Measurements from ENCODE around the gene UBXN1. TPM values are rescaled to one million over a fixed set of nuclear protein-coding genes. Genes with fewer than 3 reads are reported as not detected.

UBXN1 gene, protein sequence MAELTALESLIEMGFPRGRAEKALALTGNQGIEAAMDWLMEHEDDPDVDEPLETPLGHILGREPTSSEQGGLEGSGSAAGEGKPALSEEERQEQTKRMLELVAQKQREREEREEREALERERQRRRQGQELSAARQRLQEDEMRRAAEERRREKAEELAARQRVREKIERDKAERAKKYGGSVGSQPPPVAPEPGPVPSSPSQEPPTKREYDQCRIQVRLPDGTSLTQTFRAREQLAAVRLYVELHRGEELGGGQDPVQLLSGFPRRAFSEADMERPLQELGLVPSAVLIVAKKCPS
- 108 to 131 TPM (median 123 TPM) in 5 replicates for total RNA-seq (2022; extraction: Qiagen RNA extraction; ENCODE audit: low read depth)

DNA sequence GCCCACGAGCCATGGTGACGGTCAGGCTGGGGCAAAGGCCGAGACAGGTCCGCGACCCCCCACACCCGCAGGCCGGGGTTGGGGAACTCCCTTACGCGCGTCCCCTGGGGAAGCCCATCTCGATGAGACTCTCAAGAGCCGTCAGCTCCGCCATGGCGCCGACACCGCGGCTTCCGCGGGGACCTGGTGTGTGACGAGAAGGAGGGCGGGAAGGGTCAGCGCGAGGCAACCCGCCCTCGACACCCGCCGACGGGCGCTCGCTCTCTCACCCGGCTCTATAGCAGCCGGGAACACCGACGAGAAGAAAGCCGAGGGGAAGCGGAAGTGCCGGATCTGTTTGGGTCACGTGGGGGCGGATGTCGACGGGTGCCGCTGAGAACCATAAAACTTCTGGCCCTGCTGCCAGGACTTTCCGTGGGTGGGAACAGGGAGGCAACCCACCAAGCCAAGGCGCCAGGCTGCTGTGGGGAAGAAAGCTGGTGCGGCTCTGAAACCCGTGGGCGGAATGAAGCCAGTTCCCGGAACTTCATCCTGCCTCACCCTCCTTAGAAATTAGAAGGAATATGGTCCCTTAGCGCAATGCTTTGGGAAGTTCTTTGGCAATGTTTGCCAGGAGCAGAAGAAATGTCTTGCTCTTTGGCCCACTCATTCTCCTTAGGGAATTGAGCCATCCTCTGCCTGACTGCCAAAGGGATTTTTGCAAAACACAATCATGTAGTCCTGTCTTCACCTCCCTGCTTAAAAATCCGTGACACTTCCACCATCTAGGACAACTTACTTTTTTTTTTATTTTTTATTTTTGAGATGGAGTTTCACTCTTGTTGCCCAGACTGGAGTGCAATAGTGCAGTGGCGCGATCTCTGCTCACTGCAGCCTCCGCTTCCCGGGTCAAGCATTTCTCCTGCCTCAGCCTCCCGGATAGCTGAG lies at the start of gene UBXN1:
UBXN1 (minus strand) TSS at position 304 of the 927 bp plus-strand sequence; CDS start at position 154, 150 bp downstream.

DNA sequence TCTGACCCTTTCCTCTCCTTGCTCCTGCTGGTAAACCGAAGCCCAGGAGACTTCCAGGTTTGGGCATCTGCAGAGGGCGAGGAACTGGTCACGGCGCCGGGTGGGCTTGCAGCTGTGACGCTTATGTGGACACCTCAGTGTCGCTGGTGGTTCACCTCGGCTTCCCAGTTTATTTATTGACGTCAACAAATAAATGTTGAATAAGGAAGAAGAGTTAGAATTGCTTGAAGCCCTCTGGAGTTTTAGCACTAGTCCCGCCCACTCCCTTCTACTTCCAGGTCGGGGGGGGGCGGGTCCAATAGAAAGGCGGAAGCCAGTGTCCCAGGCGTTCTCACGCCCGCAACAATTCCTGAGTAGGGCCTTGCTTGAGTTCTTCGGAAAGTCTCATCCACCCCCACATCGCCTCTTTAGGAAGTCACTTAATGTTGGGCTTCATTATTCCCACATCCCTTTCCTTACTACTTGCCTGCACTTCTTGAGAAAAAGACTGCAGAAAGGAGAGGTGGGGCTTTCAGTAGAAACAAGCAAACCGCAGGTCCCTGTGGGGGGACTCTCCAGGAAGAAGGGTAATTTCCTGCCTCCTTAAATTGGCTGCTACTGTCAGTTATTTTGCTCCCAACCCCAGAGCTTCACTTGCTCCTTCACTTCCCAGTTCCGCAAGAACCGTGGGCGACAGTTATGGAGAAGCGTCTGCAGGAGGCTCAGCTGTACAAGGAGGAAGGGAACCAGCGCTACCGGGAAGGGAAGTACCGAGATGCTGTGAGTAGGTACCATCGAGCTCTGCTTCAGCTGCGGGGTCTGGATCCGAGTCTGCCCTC lies 49.5 kb upstream of the UBXN1 start, which contains the start of gene TTC9C:
TTC9C (plus strand) TSS at position 316 of the 818 bp plus-strand sequence; CDS start at position 679, 363 bp downstream.

DNA sequence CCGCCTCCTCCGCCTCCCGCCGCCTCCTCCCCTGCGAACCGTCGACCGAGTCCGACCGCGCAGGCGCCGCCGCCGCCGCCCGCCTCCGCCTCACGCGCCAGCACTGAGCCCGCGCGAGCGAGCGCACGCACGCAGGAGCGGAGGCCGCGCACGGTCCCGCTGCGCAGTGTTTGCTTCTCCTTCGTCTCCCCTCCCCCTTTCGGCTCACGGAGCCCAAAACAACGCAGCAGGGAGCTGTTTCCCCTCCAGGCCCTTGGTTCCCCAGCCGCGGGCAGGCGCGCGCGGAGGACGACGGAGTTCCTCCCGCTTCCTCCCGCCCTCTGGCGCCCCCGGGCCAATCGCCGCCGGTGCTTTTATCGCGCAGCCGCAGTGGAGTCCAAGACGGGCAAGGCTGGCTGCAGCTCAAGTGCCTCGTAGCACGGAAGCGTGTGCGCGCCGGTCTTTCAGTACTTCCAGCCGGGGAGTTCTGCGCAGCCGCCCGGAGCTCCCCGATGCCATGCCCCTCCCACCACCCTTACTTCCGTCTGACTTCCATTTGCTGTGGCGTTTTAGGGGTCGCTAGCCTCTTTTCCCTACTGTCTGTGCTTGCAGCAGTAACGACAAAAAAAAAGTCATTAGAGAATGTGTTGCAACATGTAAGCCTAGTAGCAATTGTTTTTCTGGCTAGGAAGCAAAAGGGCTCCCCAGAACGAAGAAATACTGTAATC lies 48.4 kb upstream of the UBXN1 start, which contains the start of gene HNRNPUL2:
HNRNPUL2 (minus strand) TSS at position 293 of the 707 bp plus-strand sequence. CDS start 301 bp downstream, outside the sequence.

DNA sequence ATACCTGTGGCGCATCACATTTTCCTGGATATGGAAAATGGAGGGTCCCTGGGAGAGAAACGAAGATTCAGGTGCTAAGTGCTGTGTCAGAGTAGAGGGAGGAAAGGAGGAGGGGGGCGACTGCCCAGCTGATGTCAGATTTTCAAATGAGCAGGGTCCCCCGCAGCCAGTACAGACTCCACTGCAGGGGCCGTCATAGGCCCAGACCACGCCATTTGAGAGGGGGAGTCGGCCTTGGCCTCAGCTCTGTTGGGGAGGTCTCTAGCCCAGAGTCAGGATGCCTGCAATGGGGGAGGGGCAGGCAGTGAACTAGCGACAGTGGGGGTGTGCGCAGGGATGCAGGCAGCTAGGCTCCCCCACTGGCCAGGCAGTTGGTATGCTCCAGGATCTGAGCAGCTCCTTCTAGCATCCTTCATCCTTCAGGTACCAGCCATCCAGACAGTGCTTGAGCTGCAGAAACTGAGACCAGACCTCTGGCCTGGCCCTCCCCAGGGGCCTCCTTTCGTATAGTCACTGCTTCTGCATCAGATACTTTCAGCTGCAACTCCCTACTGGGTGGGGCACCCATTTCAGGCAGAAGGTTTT lies 28.5 kb upstream of the UBXN1 start, which contains the start of the genes BSCL2 and GNG3:
BSCL2 (minus strand) TSS at position 148 of the 585 bp plus-strand sequence. CDS start 229 bp downstream, outside the sequence.
GNG3 (plus strand) TSS at position 400 of the 585 bp plus-strand sequence. CDS start 620 bp downstream, outside the sequence.

DNA sequence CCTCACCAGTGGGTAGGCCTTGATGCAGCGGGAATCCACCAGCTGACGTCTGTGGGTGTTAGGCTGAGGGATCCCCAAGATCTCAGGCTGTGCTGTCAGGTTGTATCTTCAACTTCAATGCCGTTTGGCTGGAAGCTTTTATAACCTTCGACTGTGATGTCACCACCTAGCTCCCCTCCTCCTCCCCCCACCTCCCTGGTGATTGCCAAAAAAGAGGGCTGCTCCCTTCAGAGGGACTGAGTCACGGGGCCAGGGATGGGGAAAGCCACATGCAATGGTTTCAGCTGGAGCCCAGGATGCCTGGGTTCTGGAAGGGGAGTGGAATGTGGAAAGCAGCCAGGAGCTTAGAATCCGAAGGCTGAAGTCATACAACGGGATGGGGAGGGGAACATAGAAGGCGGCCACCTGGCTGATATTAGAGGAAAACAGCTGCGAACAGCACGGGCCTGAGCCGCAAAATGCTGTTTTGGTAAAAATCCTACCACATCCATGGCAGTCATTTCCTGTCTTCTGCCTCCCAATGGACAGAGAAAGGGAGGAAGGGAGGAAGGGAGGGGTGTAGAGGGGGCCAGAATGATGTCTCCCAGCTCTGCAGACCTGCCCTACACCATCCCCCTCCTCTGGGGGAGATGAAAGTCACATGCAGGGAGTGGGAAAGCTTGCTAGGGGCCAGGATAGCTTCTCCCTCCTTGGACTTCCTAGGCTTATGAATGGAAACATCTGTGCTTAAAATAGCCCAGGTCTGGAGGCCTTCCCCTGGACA lies 10.7 kb upstream of the UBXN1 start, which contains the start of gene LRRN4CL:
LRRN4CL (minus strand) TSS at position 110 of the 763 bp plus-strand sequence. CDS start 1,022 bp downstream, outside the sequence.

DNA sequence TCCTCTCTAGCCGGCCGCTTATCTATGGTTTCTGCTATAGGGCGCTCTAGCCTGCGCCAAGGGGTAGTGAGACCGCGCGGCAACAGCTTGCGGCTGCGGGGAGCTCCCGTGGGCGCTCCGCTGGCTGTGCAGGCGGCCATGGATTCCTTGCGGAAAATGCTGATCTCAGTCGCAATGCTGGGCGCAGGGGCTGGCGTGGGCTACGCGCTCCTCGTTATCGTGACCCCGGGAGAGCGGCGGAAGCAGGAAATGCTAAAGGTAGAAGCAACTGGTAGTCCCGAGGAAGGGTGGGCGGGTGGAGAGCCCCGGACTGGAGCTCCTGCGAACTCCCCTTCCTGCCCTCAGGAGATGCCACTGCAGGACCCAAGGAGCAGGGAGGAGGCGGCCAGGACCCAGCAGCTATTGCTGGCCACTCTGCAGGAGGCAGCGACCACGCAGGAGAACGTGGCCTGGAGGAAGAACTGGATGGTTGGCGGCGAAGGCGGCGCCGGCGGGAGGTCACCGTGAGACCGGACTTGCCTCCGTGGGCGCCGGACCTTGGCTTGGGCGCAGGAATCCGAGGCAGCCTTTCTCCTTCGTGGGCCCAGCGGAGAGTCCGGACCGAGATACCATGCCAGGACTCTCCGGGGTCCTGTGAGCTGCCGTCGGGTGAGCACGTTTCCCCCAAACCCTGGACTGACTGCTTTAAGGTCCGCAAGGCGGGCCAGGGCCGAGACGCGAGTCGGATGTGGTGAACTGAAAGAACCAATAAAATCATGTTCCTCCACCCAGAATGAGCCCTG lies 7.1 kb downstream of the UBXN1 start, which contains the start of the genes LBHD1 and UQCC3:
LBHD1 (minus strand) TSS at position 660 of the 782 bp plus-strand sequence. CDS start 2,236 bp downstream, outside the sequence.
UQCC3 (plus strand) TSS at position 66 of the 782 bp plus-strand sequence; CDS start at position 139, 73 bp downstream.

DNA sequence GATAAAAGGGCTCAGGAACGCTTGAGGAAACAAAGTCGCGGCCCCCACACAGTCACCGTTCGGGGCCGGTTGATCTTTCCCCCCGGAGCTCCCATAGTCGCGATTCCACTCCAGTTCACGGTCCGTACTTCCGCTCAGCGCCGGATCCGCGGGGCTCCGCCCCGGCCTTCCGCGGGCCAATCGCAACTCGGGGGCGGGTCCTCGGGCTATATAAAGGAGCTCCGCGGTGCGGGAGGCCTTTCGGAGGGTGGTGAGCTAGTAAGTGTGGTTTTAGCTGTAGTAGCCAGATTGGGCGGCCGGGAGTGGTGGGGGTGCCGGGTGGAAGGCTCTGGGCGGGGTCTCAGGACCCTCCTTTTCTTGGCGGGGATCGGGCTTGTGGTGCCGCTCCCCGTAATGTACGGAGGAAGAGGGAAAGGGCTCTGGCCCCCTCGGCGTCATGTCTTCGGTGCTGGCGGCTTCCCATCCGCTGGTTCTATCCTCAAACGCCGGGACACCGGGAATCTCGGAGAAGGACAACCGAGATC lies 13.7 kb downstream of the UBXN1 start, which contains the start of the genes C11orf98 and CSKMT:
C11orf98 (minus strand) TSS at position 136 of the 524 bp plus-strand sequence; CDS start at position 95, 41 bp downstream.
CSKMT (plus strand) TSS at position 238 of the 524 bp plus-strand sequence. CDS start 568 bp downstream, outside the sequence.

DNA sequence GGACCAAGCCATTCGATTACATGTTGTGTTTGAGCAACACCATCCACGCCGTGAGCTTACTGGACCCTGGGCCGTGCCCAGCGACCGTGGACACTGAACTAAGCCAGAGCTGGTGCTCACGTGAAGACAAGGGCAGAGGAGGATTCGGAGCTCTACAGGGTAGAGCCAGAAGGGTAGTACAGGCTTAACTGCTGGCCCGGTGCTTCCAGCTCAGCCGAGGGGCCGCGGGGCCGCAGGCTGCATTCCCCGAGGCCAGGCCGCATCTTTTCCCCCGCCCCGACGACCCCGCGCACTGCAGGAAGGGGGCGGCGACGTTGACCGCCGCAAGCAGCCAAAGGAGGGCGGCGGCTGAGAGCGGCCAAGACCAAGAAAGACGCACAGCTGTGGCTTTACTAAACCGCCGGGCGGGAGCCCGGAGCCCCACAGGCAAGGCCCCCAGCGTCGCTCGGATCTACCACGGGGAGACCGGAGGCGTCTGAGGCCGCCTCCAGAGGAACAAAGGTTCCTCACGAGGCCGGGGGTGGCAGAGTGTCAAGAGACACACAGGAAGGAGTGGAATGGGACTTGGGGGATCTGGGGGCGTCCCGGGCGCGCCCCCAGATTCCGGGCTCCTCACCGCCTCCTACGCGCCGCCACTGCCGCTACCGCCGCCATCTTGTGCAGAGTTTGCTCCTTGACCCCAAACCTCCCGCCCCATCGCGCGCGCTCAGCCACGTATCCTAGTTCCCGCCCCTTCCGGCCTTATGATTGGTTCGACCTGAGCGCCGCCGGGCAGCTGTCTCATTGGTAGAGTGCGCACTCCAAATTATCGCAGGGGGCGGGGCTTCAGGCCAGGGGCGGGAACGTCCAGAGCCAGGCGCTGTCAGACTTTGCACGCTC lies 32.7 kb downstream of the UBXN1 start, which contains the start of gene GANAB:
GANAB (minus strand) TSS at position 668 of the 879 bp plus-strand sequence; CDS start at position 654, 14 bp downstream.

Other genes with a start within 250 kb of the UBXN1 start
- 186 to 202 TPM (median 195 TPM) in 5 replicates for gene AHNAK, start 132.3 kb downstream of the UBXN1 start, total RNA-seq (2022; extraction: Qiagen RNA extraction; ENCODE audit: low read depth)
- 1,853 to 2,125 TPM (median 1,992 TPM) in 5 replicates for gene EEF1G, start 105.2 kb downstream of the UBXN1 start, total RNA-seq (2022; extraction: Qiagen RNA extraction; ENCODE audit: low read depth)
- gene TUT1, start 87.5 kb downstream of the UBXN1 start, total RNA-seq (2022; extraction: Qiagen RNA extraction; ENCODE audit: low read depth) = 11.5 to 15.8 TPM (median 13.0 TPM) in 5 replicates
- 83.9 to 88.1 TPM (median 84.8 TPM) in 5 replicates for gene MTA2, start 77.2 kb downstream of the UBXN1 start, total RNA-seq (2022; extraction: Qiagen RNA extraction; ENCODE audit: low read depth)
- 15.6 to 28.5 TPM (median 24.4 TPM) in 5 replicates for gene EML3, start 66.3 kb downstream of the UBXN1 start, total RNA-seq (2022; extraction: Qiagen RNA extraction; ENCODE audit: low read depth)
- 2.6 to 4.7 TPM (median 3.8 TPM) in 5 replicates for gene ROM1, start 65.8 kb downstream of the UBXN1 start, total RNA-seq (2022; extraction: Qiagen RNA extraction; ENCODE audit: low read depth)
- gene B3GAT3, start 57.1 kb downstream of the UBXN1 start, total RNA-seq (2022; extraction: Qiagen RNA extraction; ENCODE audit: low read depth) = 38.7 to 56.9 TPM (median 51.6 TPM) in 5 replicates
- gene GANAB, start 32.5 kb downstream of the UBXN1 start, total RNA-seq (2022; extraction: Qiagen RNA extraction; ENCODE audit: low read depth) = 241 to 274 TPM (median 257 TPM) in 5 replicates
- gene INTS5, start 25.8 kb downstream of the UBXN1 start, total RNA-seq (2022; extraction: Qiagen RNA extraction; ENCODE audit: low read depth) = 15.2 to 22.5 TPM (median 21.2 TPM) in 5 replicates
- gene C11orf98, start 13.9 kb downstream of the UBXN1 start, total RNA-seq (2022; extraction: Qiagen RNA extraction; ENCODE audit: low read depth) = 130 to 179 TPM (median 143 TPM) in 5 replicates
- gene CSKMT, start 13.8 kb downstream of the UBXN1 start, total RNA-seq (2022; extraction: Qiagen RNA extraction; ENCODE audit: low read depth) = 11.1 to 17.8 TPM (median 15.6 TPM) in 5 replicates
- 24.4 to 38.3 TPM (median 37.7 TPM) in 5 replicates for gene UQCC3, start 7.4 kb downstream of the UBXN1 start, total RNA-seq (2022; extraction: Qiagen RNA extraction; ENCODE audit: low read depth)
- 5.0 to 5.5 TPM (median 5.2 TPM) in 5 replicates for gene LBHD1, start 6.8 kb downstream of the UBXN1 start, total RNA-seq (2022; extraction: Qiagen RNA extraction; ENCODE audit: low read depth)
- gene LRRN4CL, start 10.5 kb upstream of the UBXN1 start, total RNA-seq (2022; extraction: Qiagen RNA extraction; ENCODE audit: low read depth) = 0.07 to 0.13 TPM (median 0.13 TPM) in 3 of 5 replicates, not detected in the others
- 55.6 to 100 TPM (median 73.5 TPM) in 5 replicates for gene BSCL2, start 28.4 kb upstream of the UBXN1 start, total RNA-seq (2022; extraction: Qiagen RNA extraction; ENCODE audit: low read depth)
- gene GNG3, start 28.6 kb upstream of the UBXN1 start, total RNA-seq (2022; extraction: Qiagen RNA extraction; ENCODE audit: low read depth) = not detected in 5 replicates
- 35.2 to 46.4 TPM (median 41.7 TPM) in 5 replicates for gene HNRNPUL2, start 48.4 kb upstream of the UBXN1 start, total RNA-seq (2022; extraction: Qiagen RNA extraction; ENCODE audit: low read depth)
- gene TTC9C, start 49.4 kb upstream of the UBXN1 start, total RNA-seq (2022; extraction: Qiagen RNA extraction; ENCODE audit: low read depth) = 29.5 to 36.2 TPM (median 31.1 TPM) in 5 replicates
- gene ZBTB3, start 75.1 kb upstream of the UBXN1 start, total RNA-seq (2022; extraction: Qiagen RNA extraction; ENCODE audit: low read depth) = 1.6 to 2.6 TPM (median 1.8 TPM) in 5 replicates
- gene POLR2G, start 82.5 kb upstream of the UBXN1 start, total RNA-seq (2022; extraction: Qiagen RNA extraction; ENCODE audit: low read depth) = 167 to 202 TPM (median 180 TPM) in 5 replicates
- 11.5 to 18.4 TPM (median 15.2 TPM) in 5 replicates for gene TAF6L, start 92.3 kb upstream of the UBXN1 start, total RNA-seq (2022; extraction: Qiagen RNA extraction; ENCODE audit: low read depth)
- 67.2 to 92.9 TPM (median 90.6 TPM) in 5 replicates for gene TMEM179B, start 108.3 kb upstream of the UBXN1 start, total RNA-seq (2022; extraction: Qiagen RNA extraction; ENCODE audit: low read depth)
- 18.1 to 30.6 TPM (median 28.2 TPM) in 5 replicates for gene TMEM223, start 112.9 kb upstream of the UBXN1 start, total RNA-seq (2022; extraction: Qiagen RNA extraction; ENCODE audit: low read depth)
- 45.5 to 57.5 TPM (median 52.4 TPM) in 5 replicates for gene NXF1, start 126.4 kb upstream of the UBXN1 start, total RNA-seq (2022; extraction: Qiagen RNA extraction; ENCODE audit: low read depth)
- gene STX5, start 153.0 kb upstream of the UBXN1 start, total RNA-seq (2022; extraction: Qiagen RNA extraction; ENCODE audit: low read depth) = 19.1 to 27.8 TPM (median 25.8 TPM) in 5 replicates
- gene TEX54, start 153.8 kb upstream of the UBXN1 start, total RNA-seq (2022; extraction: Qiagen RNA extraction; ENCODE audit: low read depth) = not detected in 5 replicates
- 72.4 to 87.2 TPM (median 85.8 TPM) in 5 replicates for gene WDR74, start 160.5 kb upstream of the UBXN1 start, total RNA-seq (2022; extraction: Qiagen RNA extraction; ENCODE audit: low read depth)
- gene SLC3A2, start 201.8 kb upstream of the UBXN1 start, total RNA-seq (2022; extraction: Qiagen RNA extraction; ENCODE audit: low read depth) = 882 to 1,078 TPM (median 1,030 TPM) in 5 replicates
- gene CHRM1, start 242.3 kb upstream of the UBXN1 start, total RNA-seq (2022; extraction: Qiagen RNA extraction; ENCODE audit: low read depth) = 0.05 TPM in 1 of 5 replicates, not detected in the others

Measured in A549 treated with RU486 at 1 μM for 4 hours (cell line).